Gastroesophageal sphincter (tissue), 4 donors: Measurements from ENCODE around the gene PTPRU. TPM values are rescaled to one million over a fixed set of nuclear protein-coding genes. Genes with fewer than 3 reads are reported as not detected.
A peak's percentile ranks its signal among the peaks of the same experiment; 100 is the strongest.

Experiments used
- ATAC-seq: fragments of 150-250 bp; one replicate; pipeline ENCODE4 v1.9.1; 2016; ENCODE audit warnings: mild to moderate bottlenecking, moderate library complexity
- H3K27ac ChIP-seq, 4 donors: fragments of 200-600 bp; sonication (generic) in 3 of 4; 1 replicate in 3 of 4; 2 replicates in 1 of 4; pipeline ENCODE4 v1.5.1; 2016 to 2019
- H3K27me3 ChIP-seq: fragments of 200-600 bp; sonication (generic); one replicate; pipeline ENCODE4 v1.5.1; 2019
- H3K36me3 ChIP-seq, 2 donors: fragments of 200-600 bp; sonication (generic); one replicate each; pipeline ENCODE4 v1.5.1; 2019; ENCODE audit warnings: control low read depth in 1 of 2
- H3K4me1 ChIP-seq, 3 donors: fragments of 200-600 bp; sonication (generic); 1 replicate in 2 of 3; 2 replicates in 1 of 3; pipeline ENCODE4 v1.5.1; 2016 to 2019; ENCODE audit warnings: control low read depth in 2 of 3
- H3K4me3 ChIP-seq, 2 donors: fragments of 200-600 bp; sonication (generic); one replicate each; pipeline ENCODE4 v1.5.1; 2019; ENCODE audit warnings: mild to moderate bottlenecking in 1 of 2, moderate library complexity in 1 of 2
- H3K9me3 ChIP-seq, 3 donors: fragments of 200-600 bp; sonication (generic); one replicate each; pipeline ENCODE4 v1.5.1; 2017 to 2019; ENCODE audit warnings: control low read depth in 2 of 3
- CTCF ChIP-seq, 4 experiments: fragments of 200-600 bp in 2 of 4; fragments of 450-650 bp in 2 of 4; sonication (generic) in 1 of 4; IDR thresholded peaks; one replicate each; pipeline ENCODE4 v1.5.1; 2017 to 2019; ENCODE audit warnings: antibody characterized with exemption in 4 of 4, mild to moderate bottlenecking in 2 of 4, moderate library complexity in 2 of 4
- EP300 ChIP-seq: sonication (generic); formaldehyde crosslinking; IDR thresholded peaks from one replicate; pipeline ENCODE4 v1.6.1; 2017; ENCODE audit warnings: antibody characterized with exemption, mild to moderate bottlenecking
- POLR2A ChIP-seq, 2 donors: fragments of 450-650 bp; IDR thresholded peaks; one replicate each; pipeline ENCODE4 v1.6.1; 2017; ENCODE audit warnings: antibody characterized with exemption in 2 of 2, mild to moderate bottlenecking in 2 of 2, moderate library complexity in 1 of 2
- POLR2AphosphoS5 ChIP-seq: sonication (generic); formaldehyde crosslinking; IDR thresholded peaks from one replicate; pipeline ENCODE4 v1.6.1; 2017; ENCODE audit warnings: antibody characterized with exemption
- WGBS, 2 donors: methylation state at CpG; one replicate each; pipeline ENCODE4 v1.1.5; 2018; ENCODE audit warnings: low coverage in 1 of 2; 5-methylcytosine and 5-hydroxymethylcytosine counted together
- total RNA-seq, 4 donors: library from RNA; depleted of rRNA; stranded (reverse); fragments of >200 nt; gene quantifications; one replicate each; pipeline ENCODE4 v1.1.0, GENCODE V29; 2016

The PTPRU gene
- total RNA-seq, 4 donors from 2014 or later: 11.1 to 30.5 (median 23.7) TPM

GRCh38 chr1:29281571-29281970 is 45.2 kb downstream of the PTPRU start:
- Histone ChIP-seq H3K36me3 (peaks cover 0 to 26% of the 10 kb centered on the region in 2 donors), H3K27ac (no peak overlapping the region), H3K9me3 (no peaks in the 10 kb centered on the region), H3K4me1 (peaks cover 0 to 16% (median 0%) of the 10 kb centered on the region in 3 donors), H3K4me3 (no peak overlapping the region), H3K27me3 (peaks cover 10% of the 10 kb centered on the region)
- TF ChIP-seq POLR2A (IDR thresholded peaks at IDR 0.05): no peak
- TF ChIP-seq POLR2AphosphoS5: no peak
- TF ChIP-seq CTCF (IDR thresholded peaks at IDR 0.05): no peak
- no peak for TF ChIP-seq EP300
- ATAC-seq: no peak
- 53% methylated on average over 2 of the region's 3 CpGs; no CpG with 5 or more reads in 1 of the 2 donors for WGBS, 2 donors

- Histone ChIP-seq H3K36me3 (peaks cover 0 to 18% of the 10 kb centered on the region in 2 donors), H3K9me3 (no peaks in the 10 kb centered on the region), H3K27ac (peak overlapping the region in 1 of 4 donors; percentile 2), H3K4me3 (no peak overlapping the region), H3K4me1 (peaks cover 0 to 20% (median 0%) of the 10 kb centered on the region in 3 donors), H3K27me3 (peaks cover 10% of the 10 kb centered on the region)
- no peak for TF ChIP-seq POLR2A (IDR thresholded peaks at IDR 0.05)
- TF ChIP-seq CTCF (IDR thresholded peaks at IDR 0.05): no peak
- WGBS, 2 donors: 86 to 94% methylated on average over 4 to 5 of the region's 19 CpGs
- ATAC-seq: no peak
Measured at GRCh38 chr1:29282135-29282923, 46.0 kb downstream of the PTPRU start.

- whole genome bisulfite sequencing, 2 donors: 25 to 28% methylated on average over 4 to 11 of the region's 16 CpGs
- H3K36me3 ChIP-seq: peaks cover 0 to 18% of the 10 kb centered on the region in 2 donors
- TF ChIP-seq POLR2A (IDR thresholded peaks at IDR 0.05) (no peak), CTCF (IDR thresholded peaks at IDR 0.05) (no peak), POLR2AphosphoS5 (no peak), EP300 (no peak)
- peaks cover 0 to 21% (median 0%) of the 10 kb centered on the region in 3 donors for H3K4me1 ChIP-seq
- H3K27ac ChIP-seq: peak overlapping the region in 1 of 4 donors; percentile 2
- H3K4me3 ChIP-seq: peak overlapping the region in 1 of 2 donors; percentile 18
- H3K27me3 ChIP-seq: peaks cover 10% of the 10 kb centered on the region
- ATAC-seq: peak; percentile 79
- no peaks in the 10 kb centered on the region for H3K9me3 ChIP-seq
Measured at GRCh38 chr1:29282924-29283803, 46.8 kb downstream of the PTPRU start.

- Histone ChIP-seq H3K4me1 (peaks cover 0 to 21% (median 0%) of the 10 kb centered on the region in 3 donors), H3K4me3 (peak overlapping the region in 1 of 2 donors; percentile 18), H3K27me3 (peaks cover 10% of the 10 kb centered on the region), H3K27ac (peak overlapping the region in 1 of 4 donors; percentile 2), H3K9me3 (no peaks in the 10 kb centered on the region), H3K36me3 (peaks cover 0 to 14% of the 10 kb centered on the region in 2 donors)
- ATAC-seq: no peak
- no peak for TF ChIP-seq POLR2AphosphoS5
- no peak for TF ChIP-seq CTCF (IDR thresholded peaks at IDR 0.05)
- no peak for TF ChIP-seq EP300
- no peak for TF ChIP-seq POLR2A (IDR thresholded peaks at IDR 0.05)
- WGBS, 2 donors: 80% methylated on average over 1 of the region's 10 CpGs; no CpG with 5 or more reads in 1 of the 2 donors
Measured at GRCh38 chr1:29283804-29284195, 47.5 kb downstream of the PTPRU start.
